Measurements from ENCODE around the gene PRKCH. TPM values are rescaled to one million over a fixed set of nuclear protein-coding genes. Genes with fewer than 3 reads are reported as not detected.

The PRKCH gene
- total and polyA plus RNA-seq, 10 of the 15 experiments (the other 5 are each of a cell fraction or from before 2014, with no cell fraction given), result 10.7 to 140 (median 33.2) TPM

GRCh38 chr14:61388976-61389576, 67.7 kb downstream of the PRKCH start:
- peak overlapping the region; percentile 52 for H3K4me2 ChIP-seq (ENCODE audit: control insufficient read depth, insufficient read depth)
- ChIA-PET CTCF (interaction anchor here (0.7 to 3.1 kb wide), 17 partner anchors 9 to 66 kb away, joined by 3 to 19 read pairs (median 3); partner anchors contain the start of gene PRKCH), RAD21 (ENCODE audit: unreplicated experiment) (interaction anchor here (0.6 to 7.3 kb wide), 35 partner anchors 8 to 1183 kb away, joined by 3 to 87 read pairs (median 4); partner anchors contain the start of gene PRKCH), POLR2A (interaction anchor here (0.6 to 7.1 kb wide), 22 partner anchors 9 to 307 kb away, joined by 3 to 66 read pairs (median 4); partner anchors contain the start of gene PRKCH), SMC1A (ENCODE audit: uncharacterized antibody, unreplicated experiment) (interaction anchor here (0.6 to 7.7 kb wide), 32 partner anchors 9 to 272 kb away, joined by 3 to 85 read pairs (median 4); partner anchors contain the start of gene PRKCH)
- in situ Hi-C loops (cut with MboI), result no loop called here
- H2AFZ ChIP-seq (ENCODE audit: control insufficient read depth, low read depth, low read length), result no peak overlapping the region
- no peaks in the 10 kb centered on the region for H3K27me3 ChIP-seq (replicated peaks in 1 of 2; ENCODE audit: control insufficient read depth in 2 of 2, insufficient read depth in 2 of 2, low read length in 1 of 2)
- no peak for DNase-seq (ENCODE audit: low read depth, low spot score)
- peak overlapping the region; percentile 82; the same call in 1 of the 2 replicates for H3K9ac ChIP-seq (ENCODE audit: control insufficient read depth, insufficient read depth, low read length)
- peaks cover 87% of the 10 kb centered on the region for H3K79me2 ChIP-seq (ENCODE audit: control insufficient read depth, insufficient read depth, low read length)
- BruUV-seq (replicated peaks), result TSS peak; percentile 3
- no peaks in the 10 kb centered on the region; a peak in 2 of 4 replicates for H3K36me3 ChIP-seq (ENCODE audit: control insufficient read depth in 2 of 2, insufficient read depth in 2 of 2, low read length in 1 of 2)
- H3K4me1 ChIP-seq (ENCODE audit: control insufficient read depth, insufficient read depth, low read length), result peaks cover 75% of the 10 kb centered on the region
- no peak for FAIRE-seq
- H3K9me3 ChIP-seq (replicated peaks; ENCODE audit: control insufficient read depth, insufficient read depth, low read length), result no peaks in the 10 kb centered on the region
- H3K27ac ChIP-seq (ENCODE audit: control insufficient read depth, insufficient read depth), result peak overlapping the region; percentile 99
- peak overlapping the region; percentile 13; the same call in 1 of the 2 replicates for H3K4me3 ChIP-seq
- intact Hi-C loops (cut with micrococcal nuclease; ENCODE audit: unreplicated experiment), result loop anchor here (1.0 to 5.0 kb wide), 5 partner anchors 47 to 308 kb away; partner anchors contain the start of gene HIF1A
- ATAC-seq, result peak; percentile 6
- H4K20me1 ChIP-seq (ENCODE audit: control insufficient read depth, insufficient read depth), result no peaks in the 10 kb centered on the region
- WGBS (ENCODE audit: insufficient coverage, insufficient replicate concordance, low lambda C conversion rate, missing lambda C conversion rate), result 50% methylated on average over 5 of the region's 5 CpGs
- TF ChIP-seq NFXL1 (IDR thresholded peaks at IDR 0.05; ENCODE audit: borderline replicate concordance) (no peak), IKZF1 (conservative IDR thresholded peaks at IDR 0.05) (no peak), DPF2 (IDR thresholded peaks at IDR 0.05) (0 out of 2 replicates have a peak, but pooled peaks have one; percentile 10), BMI1 (IDR thresholded peaks at IDR 0.05; ENCODE audit: borderline replicate concordance) (no peak), EGR1 (IDR thresholded peaks at IDR 0.05; ENCODE audit: borderline replicate concordance in 1 of 2, low read depth in 2 of 2, low read length in 2 of 2) (no peak), EED (IDR thresholded peaks at IDR 0.05; ENCODE audit: low read depth) (no peak), CUX1 (IDR thresholded peaks at IDR 0.05; ENCODE audit: insufficient replicate concordance, low read depth, low read length) (no peak), POLR2AphosphoS5 (IDR thresholded peaks at IDR 0.05; ENCODE audit: low read length) (no peak), ATF7 (IDR thresholded peaks at IDR 0.05; ENCODE audit: low read depth) (0 out of 2 replicates have a peak, but pooled peaks have one; percentile 7), TAF1 (IDR thresholded peaks at IDR 0.05; ENCODE audit: borderline replicate concordance, low read depth, low read length) (no peak), RELB (IDR thresholded peaks at IDR 0.05; ENCODE audit: low read depth) (no peak), GATAD2B (conservative IDR thresholded peaks at IDR 0.05; ENCODE audit: low read depth) (0 out of 2 replicates have a peak, but pooled peaks have one; percentile 2), CBX5 (IDR thresholded peaks at IDR 0.05; ENCODE audit: low read depth) (no peak), NR2F1 (conservative IDR thresholded peaks at IDR 0.05) (no peak), TARDBP (IDR thresholded peaks at IDR 0.05; ENCODE audit: borderline replicate concordance) (no peak), BACH1 (IDR thresholded peaks at IDR 0.05; ENCODE audit: borderline replicate concordance) (0 out of 2 replicates have a peak, but pooled peaks have one; percentile 5), RELA (IDR thresholded peaks at IDR 0.05; ENCODE audit: borderline replicate concordance, partially characterized antibody) (no peak)

Measured in GM12878 (cell line).